HL-60/S4 (cell line): ENCODE results near the gene KRTAP5-3.

Experiments
- in situ Hi-C: fragments of 300-500 bp; cut with MboI; formaldehyde crosslinking; loops from 2 replicates; pipeline ENCODE4 v1.14.3; 2022; ENCODE audit warnings: low sequenced_read_pairs

Gene KRTAP5-3

GRCh38 chr11:1566381-1567051, 41.7 kb downstream of the KRTAP5-3 start:
- in situ Hi-C loops = no loop called here

GRCh38 chr11:1565904-1566247, 42.4 kb downstream of the KRTAP5-3 start:
- in situ Hi-C loops = no loop called here

- in situ Hi-C loops = no loop called here
Measured at GRCh38 chr11:1565173-1565903, 42.9 kb downstream of the KRTAP5-3 start.

- in situ Hi-C loops = no loop called here
Measured at GRCh38 chr11:1564535-1565172, 43.6 kb downstream of the KRTAP5-3 start.

- in situ Hi-C loops = no loop called here
Measured at GRCh38 chr11:1563697-1564534, 44.3 kb downstream of the KRTAP5-3 start.

GRCh38 chr11:1563149-1563638, 45.1 kb downstream of the KRTAP5-3 start:
- in situ Hi-C loops = no loop called here

GRCh38 chr11:1562469-1563148, 45.7 kb downstream of the KRTAP5-3 start:
- in situ Hi-C loops = no loop called here

GRCh38 chr11:1561955-1562354, 46.3 kb downstream of the KRTAP5-3 start:
- in situ Hi-C loops = no loop called here

GRCh38 chr11:1561266-1561665, 47.0 kb downstream of the KRTAP5-3 start:
- in situ Hi-C loops = no loop called here

- in situ Hi-C loops = no loop called here
Measured at GRCh38 chr11:1560649-1561251, 47.5 kb downstream of the KRTAP5-3 start.

GRCh38 chr11:1560002-1560648, 48.1 kb downstream of the KRTAP5-3 start:
- in situ Hi-C loops = no loop called here

GRCh38 chr11:1559111-1559951, 48.9 kb downstream of the KRTAP5-3 start:
- in situ Hi-C loops = no loop called here

- in situ Hi-C loops = no loop called here
Measured at GRCh38 chr11:1558775-1559110, 49.5 kb downstream of the KRTAP5-3 start.

- in situ Hi-C loops = no loop called here
Measured at GRCh38 chr11:1557904-1558774, 50.1 kb downstream of the KRTAP5-3 start.
